ENCODE measurements around the gene CTNNBL1.

The CTNNBL1 gene

GRCh38 chr20:37741055-37741454 lies 47.2 kb downstream of the CTNNBL1 start:
- Histone ChIP-seq H2BK15ac (replicated peaks; ENCODE audit: low read depth) (no peak overlapping the region), H3K27me3 (ENCODE audit: insufficient read depth, low read length, poor library complexity) (no peaks in the 10 kb centered on the region), H3K4me1 (ENCODE audit: control insufficient read depth, low read depth, low read length) (peaks cover 3% of the 10 kb centered on the region), H3K27ac (ENCODE audit: low read depth, low read length) (no peak overlapping the region), H3K4me3 (ENCODE audit: low read length) (no peak overlapping the region), H3K23ac (ENCODE audit: low read length) (no peak overlapping the region), H2BK120ac (ENCODE audit: low read depth, low read length) (no peak overlapping the region), H4K8ac (ENCODE audit: low read depth, low read length) (no peak overlapping the region), H3K4me2 (ENCODE audit: low read length) (no peak overlapping the region), H2AK5ac (ENCODE audit: low read length) (no peak overlapping the region), H3K18ac (ENCODE audit: low read length) (no peak overlapping the region), H3K4ac (ENCODE audit: low read depth, low read length) (no peak overlapping the region), H3K9ac (ENCODE audit: low read length) (no peak overlapping the region), H3K36me3 (ENCODE audit: control insufficient read depth, insufficient read depth, low read length) (no peaks in the 10 kb centered on the region), H4K5ac (ENCODE audit: low read length) (no peak overlapping the region), H3K56ac (ENCODE audit: low read length) (no peak overlapping the region), H3K79me1 (ENCODE audit: low read length) (no peaks in the 10 kb centered on the region), H2BK5ac (ENCODE audit: low read length) (no peak overlapping the region), H3K79me2 (ENCODE audit: control insufficient read depth, insufficient read depth, low read length) (no peaks in the 10 kb centered on the region)
- no CpG with 5 or more reads among the region's 3 CpGs for WGBS (ENCODE audit: extremely low coverage, insufficient coverage, low lambda C conversion rate)
- DNase-seq, result no peak

DNA sequence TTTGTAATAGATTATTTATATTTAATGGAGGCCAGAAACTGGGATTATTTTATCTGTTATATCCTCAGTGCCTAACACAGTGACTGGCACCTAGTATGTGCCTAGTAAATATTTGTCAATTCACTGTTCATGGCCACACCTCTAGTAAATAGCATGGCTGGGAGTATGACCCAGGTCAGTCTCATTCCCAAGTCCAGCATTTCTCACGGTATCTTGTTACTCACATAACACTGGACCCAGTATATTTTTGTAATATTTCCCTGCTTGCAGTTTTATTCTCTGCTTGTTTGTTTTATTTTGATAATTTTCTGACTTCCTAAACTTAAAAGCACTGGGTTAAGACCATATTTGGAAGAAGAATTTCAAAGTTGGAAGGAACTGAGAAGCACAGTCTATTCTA lies 47.7 kb downstream of the CTNNBL1 start:
- DNase-seq, result no peak
- Histone ChIP-seq H3K18ac (ENCODE audit: low read length) (no peak overlapping the region), H3K27me3 (ENCODE audit: insufficient read depth, low read length, poor library complexity) (no peaks in the 10 kb centered on the region), H3K4me2 (ENCODE audit: low read length) (no peak overlapping the region), H3K4ac (ENCODE audit: low read depth, low read length) (no peak overlapping the region), H2BK15ac (replicated peaks; ENCODE audit: low read depth) (no peak overlapping the region), H3K4me3 (ENCODE audit: low read length) (no peak overlapping the region), H4K5ac (ENCODE audit: low read length) (no peak overlapping the region), H3K36me3 (ENCODE audit: control insufficient read depth, insufficient read depth, low read length) (no peaks in the 10 kb centered on the region), H2BK120ac (ENCODE audit: low read depth, low read length) (no peak overlapping the region), H3K4me1 (ENCODE audit: control insufficient read depth, low read depth, low read length) (peaks cover 3% of the 10 kb centered on the region), H3K27ac (ENCODE audit: low read depth, low read length) (no peak overlapping the region), H3K23ac (ENCODE audit: low read length) (no peak overlapping the region), H3K79me2 (ENCODE audit: control insufficient read depth, insufficient read depth, low read length) (no peaks in the 10 kb centered on the region), H3K9ac (ENCODE audit: low read length) (no peak overlapping the region), H4K8ac (ENCODE audit: low read depth, low read length) (no peak overlapping the region), H3K79me1 (ENCODE audit: low read length) (no peaks in the 10 kb centered on the region), H2AK5ac (ENCODE audit: low read length) (no peak overlapping the region), H3K56ac (ENCODE audit: low read length) (no peak overlapping the region), H2BK5ac (ENCODE audit: low read length) (no peak overlapping the region)
- WGBS (ENCODE audit: extremely low coverage, insufficient coverage, low lambda C conversion rate), result no CpG with 5 or more reads among the region's 1 CpG

- Histone ChIP-seq H3K4ac (ENCODE audit: low read depth, low read length) (no peak overlapping the region), H2BK120ac (ENCODE audit: low read depth, low read length) (no peak overlapping the region), H3K79me2 (ENCODE audit: control insufficient read depth, insufficient read depth, low read length) (no peaks in the 10 kb centered on the region), H2BK5ac (ENCODE audit: low read length) (no peak overlapping the region), H3K18ac (ENCODE audit: low read length) (no peak overlapping the region), H4K5ac (ENCODE audit: low read length) (no peak overlapping the region), H3K27ac (ENCODE audit: low read depth, low read length) (no peak overlapping the region), H3K36me3 (ENCODE audit: control insufficient read depth, insufficient read depth, low read length) (no peaks in the 10 kb centered on the region), H2BK15ac (replicated peaks; ENCODE audit: low read depth) (no peak overlapping the region), H4K8ac (ENCODE audit: low read depth, low read length) (no peak overlapping the region), H3K4me3 (ENCODE audit: low read length) (no peak overlapping the region), H3K9ac (ENCODE audit: low read length) (no peak overlapping the region), H3K23ac (ENCODE audit: low read length) (no peak overlapping the region), H3K79me1 (ENCODE audit: low read length) (no peaks in the 10 kb centered on the region), H3K4me2 (ENCODE audit: low read length) (no peak overlapping the region), H3K27me3 (ENCODE audit: insufficient read depth, low read length, poor library complexity) (no peaks in the 10 kb centered on the region), H2AK5ac (ENCODE audit: low read length) (no peak overlapping the region), H3K4me1 (ENCODE audit: control insufficient read depth, low read depth, low read length) (peaks cover 3% of the 10 kb centered on the region), H3K56ac (ENCODE audit: low read length) (no peak overlapping the region)
- DNase-seq, result no peak
- WGBS (ENCODE audit: extremely low coverage, insufficient coverage, low lambda C conversion rate), result no CpG with 5 or more reads among the region's 2 CpGs
Observed at GRCh38 chr20:37742131-37742530, 48.3 kb downstream of the CTNNBL1 start.

DNA sequence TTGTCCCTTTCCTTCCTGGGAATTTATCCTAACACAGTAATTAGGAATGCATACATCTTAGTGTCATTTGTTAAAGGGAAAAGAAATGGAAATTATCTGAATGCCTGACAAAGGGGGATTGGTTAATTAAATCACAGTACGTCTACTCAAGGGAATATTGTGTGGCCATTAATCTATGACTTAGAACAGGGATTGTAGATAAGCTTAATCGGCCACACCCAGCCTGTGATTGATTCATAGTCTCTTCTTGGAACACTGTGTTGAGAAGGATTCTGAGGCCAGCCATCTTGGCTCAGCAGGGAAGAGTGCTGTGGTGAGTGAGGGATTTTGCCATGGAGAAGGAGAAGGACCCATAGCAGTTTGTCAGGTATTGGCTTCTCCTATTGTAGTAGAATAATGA lies 50.5 kb downstream of the CTNNBL1 start:
- no peaks in the 10 kb centered on the region for H3K36me3 ChIP-seq (ENCODE audit: control insufficient read depth, insufficient read depth, low read length)
- no peaks in the 10 kb centered on the region for H3K79me1 ChIP-seq (ENCODE audit: low read length)
- no peak overlapping the region for H2BK120ac ChIP-seq (ENCODE audit: low read depth, low read length)
- H2AK5ac ChIP-seq (ENCODE audit: low read length), result no peak overlapping the region
- H4K5ac ChIP-seq (ENCODE audit: low read length), result no peak overlapping the region
- no CpG with 5 or more reads among the region's 2 CpGs for WGBS (ENCODE audit: extremely low coverage, insufficient coverage, low lambda C conversion rate)
- no peak overlapping the region for H3K27ac ChIP-seq (ENCODE audit: low read depth, low read length)
- H3K79me2 ChIP-seq (ENCODE audit: control insufficient read depth, insufficient read depth, low read length), result no peaks in the 10 kb centered on the region
- no peak overlapping the region for H3K9ac ChIP-seq (ENCODE audit: low read length)
- H3K4me2 ChIP-seq (ENCODE audit: low read length), result no peak overlapping the region
- H2BK15ac ChIP-seq (replicated peaks; ENCODE audit: low read depth), result no peak overlapping the region
- no peak for DNase-seq
- no peak overlapping the region for H2BK5ac ChIP-seq (ENCODE audit: low read length)
- no peak overlapping the region for H4K8ac ChIP-seq (ENCODE audit: low read depth, low read length)
- H3K27me3 ChIP-seq (ENCODE audit: insufficient read depth, low read length, poor library complexity), result no peaks in the 10 kb centered on the region
- no peak overlapping the region for H3K4ac ChIP-seq (ENCODE audit: low read depth, low read length)
- H3K4me3 ChIP-seq (ENCODE audit: low read length), result no peak overlapping the region
- peaks cover 3% of the 10 kb centered on the region for H3K4me1 ChIP-seq (ENCODE audit: control insufficient read depth, low read depth, low read length)
- H3K18ac ChIP-seq (ENCODE audit: low read length), result no peak overlapping the region
- H3K56ac ChIP-seq (ENCODE audit: low read length), result no peak overlapping the region
- no peak overlapping the region for H3K23ac ChIP-seq (ENCODE audit: low read length)

- Histone ChIP-seq H3K4ac (ENCODE audit: low read depth, low read length) (no peak overlapping the region), H3K79me1 (ENCODE audit: low read length) (no peaks in the 10 kb centered on the region), H3K4me3 (ENCODE audit: low read length) (no peak overlapping the region), H3K79me2 (ENCODE audit: control insufficient read depth, insufficient read depth, low read length) (no peaks in the 10 kb centered on the region), H3K4me2 (ENCODE audit: low read length) (no peak overlapping the region), H3K18ac (ENCODE audit: low read length) (no peak overlapping the region), H3K36me3 (ENCODE audit: control insufficient read depth, insufficient read depth, low read length) (no peaks in the 10 kb centered on the region), H2AK5ac (ENCODE audit: low read length) (no peak overlapping the region), H3K23ac (ENCODE audit: low read length) (no peak overlapping the region), H4K8ac (ENCODE audit: low read depth, low read length) (no peak overlapping the region), H3K9ac (ENCODE audit: low read length) (no peak overlapping the region), H4K5ac (ENCODE audit: low read length) (no peak overlapping the region), H3K27ac (ENCODE audit: low read depth, low read length) (no peak overlapping the region), H3K27me3 (ENCODE audit: insufficient read depth, low read length, poor library complexity) (no peaks in the 10 kb centered on the region), H3K56ac (ENCODE audit: low read length) (no peak overlapping the region), H3K4me1 (ENCODE audit: control insufficient read depth, low read depth, low read length) (peaks cover 3% of the 10 kb centered on the region), H2BK120ac (ENCODE audit: low read depth, low read length) (no peak overlapping the region), H2BK5ac (ENCODE audit: low read length) (no peak overlapping the region), H2BK15ac (replicated peaks; ENCODE audit: low read depth) (no peak overlapping the region)
- peak; percentile 36 for DNase-seq
- no CpG with 5 or more reads among the region's 3 CpGs for WGBS (ENCODE audit: extremely low coverage, insufficient coverage, low lambda C conversion rate)
Observed at GRCh38 chr20:37745553-37745952, 51.7 kb downstream of the CTNNBL1 start.

- Histone ChIP-seq H3K79me1 (ENCODE audit: low read length) (no peaks in the 10 kb centered on the region), H3K79me2 (ENCODE audit: control insufficient read depth, insufficient read depth, low read length) (no peaks in the 10 kb centered on the region), H3K9ac (ENCODE audit: low read length) (no peak overlapping the region), H4K8ac (ENCODE audit: low read depth, low read length) (no peak overlapping the region), H3K27me3 (ENCODE audit: insufficient read depth, low read length, poor library complexity) (no peaks in the 10 kb centered on the region), H2BK15ac (replicated peaks; ENCODE audit: low read depth) (no peak overlapping the region), H3K4me3 (ENCODE audit: low read length) (no peak overlapping the region), H2BK120ac (ENCODE audit: low read depth, low read length) (no peak overlapping the region), H3K4me2 (ENCODE audit: low read length) (no peak overlapping the region), H3K36me3 (ENCODE audit: control insufficient read depth, insufficient read depth, low read length) (no peaks in the 10 kb centered on the region), H2AK5ac (ENCODE audit: low read length) (no peak overlapping the region), H2BK5ac (ENCODE audit: low read length) (no peak overlapping the region), H3K18ac (ENCODE audit: low read length) (no peak overlapping the region), H4K5ac (ENCODE audit: low read length) (no peak overlapping the region), H3K23ac (ENCODE audit: low read length) (no peak overlapping the region), H3K56ac (ENCODE audit: low read length) (no peak overlapping the region), H3K4me1 (ENCODE audit: control insufficient read depth, low read depth, low read length) (peaks cover 3% of the 10 kb centered on the region), H3K27ac (ENCODE audit: low read depth, low read length) (no peak overlapping the region), H3K4ac (ENCODE audit: low read depth, low read length) (no peak overlapping the region)
- no peak for DNase-seq
- no CpG with 5 or more reads among the region's 1 CpG for WGBS (ENCODE audit: extremely low coverage, insufficient coverage, low lambda C conversion rate)
Observed at GRCh38 chr20:37748015-37748414, 54.2 kb downstream of the CTNNBL1 start.
